GM18517 (cell line): Measurements from ENCODE around the gene MYADM.
"Not testable (repeated sequence)": the region's sequence is repeated elsewhere in the genome, so short reads cannot be mapped to it uniquely, and the experiment has no call there.

Experiments used
- ATAC-seq: cut with Tn5 transposase; IDR thresholded peaks from one replicate; pipeline ENCODE4 v1.9.1; 2021; ENCODE audit warnings: mild to moderate bottlenecking, moderate library complexity; ENCODE audit not compliant: unreplicated experiment

MYADM gene

DNA sequence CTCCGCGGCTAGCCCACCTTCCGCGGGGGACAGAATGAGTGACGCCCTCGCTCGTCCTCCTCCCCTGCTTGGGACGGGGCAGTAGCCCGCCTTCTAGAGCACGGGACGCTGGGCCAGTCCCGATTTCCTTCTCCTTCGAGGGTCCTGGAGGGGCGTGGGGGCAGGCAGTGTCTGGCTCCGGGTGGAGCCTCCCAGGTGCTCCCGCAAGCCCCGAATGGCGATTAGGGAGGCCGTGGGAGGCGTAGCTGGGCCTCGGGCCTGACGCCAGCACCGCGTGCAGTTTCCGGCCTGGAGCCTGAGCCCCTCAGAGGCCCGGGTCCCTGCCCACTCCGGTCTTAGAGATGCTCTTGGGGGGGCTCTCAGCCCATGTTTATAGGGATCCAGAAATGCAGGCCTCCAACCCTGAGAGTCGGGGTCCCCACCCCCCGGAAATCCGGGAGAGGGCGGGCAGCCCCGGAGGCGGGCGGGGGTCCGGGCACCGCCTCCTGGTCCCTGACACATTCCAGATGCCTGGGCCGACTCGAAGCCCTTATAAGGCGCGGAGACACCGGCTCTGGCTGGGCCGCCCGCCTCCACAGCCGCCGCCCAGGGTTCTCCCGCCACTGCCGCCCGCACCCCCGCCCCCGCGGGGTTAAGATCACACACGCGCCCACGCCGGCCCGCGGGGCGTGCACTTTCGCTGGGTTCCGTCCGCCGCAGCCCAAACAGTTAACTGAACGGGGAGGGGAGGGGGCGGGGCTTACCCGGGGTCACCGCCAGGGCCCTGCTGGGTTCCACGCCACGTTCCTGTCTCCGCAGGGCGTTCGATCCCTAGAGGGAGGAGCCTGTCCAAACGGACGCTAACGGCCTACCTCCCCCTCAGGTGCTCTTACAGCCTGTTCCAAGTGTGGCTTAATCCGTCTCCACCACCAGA is 1.5 kb downstream of the MYADM start:
- ATAC-seq = no peak

DNA sequence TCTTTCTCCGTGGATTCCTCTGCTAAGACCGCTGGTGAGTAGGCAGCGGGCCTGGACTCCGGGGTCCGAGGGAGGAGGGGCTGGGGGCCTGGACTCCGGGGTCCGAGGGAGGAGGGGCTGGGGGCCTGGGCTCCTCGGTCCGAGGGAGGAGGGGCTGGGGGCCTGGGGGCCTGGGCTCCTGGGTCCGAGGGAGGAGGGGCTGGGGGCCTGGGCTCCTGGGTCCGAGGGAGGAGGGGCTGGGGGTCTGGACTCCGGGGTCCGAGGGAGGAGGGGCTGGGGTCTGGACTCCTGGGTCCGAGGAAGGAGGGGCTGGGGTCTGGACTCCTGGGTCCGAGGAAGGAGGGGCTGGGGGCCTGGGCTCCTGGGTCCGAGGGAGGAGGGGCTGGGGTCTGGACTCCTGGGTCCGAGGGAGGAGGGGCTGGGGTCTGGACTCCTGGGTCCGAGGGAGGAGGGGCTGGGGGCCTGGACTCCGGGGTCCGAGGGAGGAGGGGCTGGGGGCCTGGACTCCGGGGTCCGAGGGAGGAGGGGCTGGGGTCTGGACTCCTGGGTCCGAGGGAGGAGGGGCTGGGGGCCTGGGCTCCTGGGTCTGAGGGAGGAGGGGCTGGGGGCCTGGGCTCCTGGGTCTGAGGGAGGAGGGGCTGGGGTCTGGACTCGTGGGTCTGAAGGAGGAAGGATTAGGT is 2.3 kb downstream of the MYADM start:
- not testable (repeated sequence) for ATAC-seq

DNA sequence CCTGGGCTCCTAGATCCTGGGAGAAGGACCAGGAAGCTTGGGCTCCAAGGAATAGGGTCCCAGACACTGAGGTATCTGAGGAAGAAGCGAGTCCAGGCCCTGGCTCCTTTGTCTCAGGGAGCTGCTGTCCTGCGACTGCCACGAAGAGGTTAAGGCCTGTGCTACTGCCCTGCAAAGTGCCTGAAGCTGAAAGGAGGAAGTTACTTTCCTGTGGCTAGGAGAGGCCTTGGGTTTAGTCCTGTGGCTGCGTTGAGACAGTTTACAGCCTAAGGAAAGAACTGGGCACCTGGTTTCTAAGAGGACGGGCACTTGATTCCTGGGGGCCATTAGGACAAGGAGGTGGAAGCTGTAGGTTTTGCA is 2.8 kb downstream of the MYADM start:
- no peak for ATAC-seq

DNA sequence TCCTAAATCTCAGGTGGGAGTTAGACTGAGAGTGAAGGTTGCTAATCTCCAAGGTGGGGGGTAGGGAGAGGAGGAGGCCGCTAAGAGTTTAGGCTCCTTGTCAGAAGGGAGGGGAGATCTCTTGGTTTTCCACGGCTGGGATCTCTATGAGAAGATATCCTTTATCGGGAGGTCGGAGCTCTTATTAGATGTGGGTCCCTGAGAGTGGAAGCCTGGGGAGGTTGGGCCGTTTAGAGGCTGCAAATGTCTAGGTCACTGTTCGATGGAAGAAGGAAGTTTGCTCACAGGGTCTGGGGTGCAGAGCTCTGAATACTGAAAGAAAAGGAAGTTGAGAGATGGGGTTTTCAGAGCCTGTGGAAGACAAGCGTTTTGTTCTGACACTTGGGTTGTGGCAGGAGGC is 3.8 kb downstream of the MYADM start:
- ATAC-seq = no peak

DNA sequence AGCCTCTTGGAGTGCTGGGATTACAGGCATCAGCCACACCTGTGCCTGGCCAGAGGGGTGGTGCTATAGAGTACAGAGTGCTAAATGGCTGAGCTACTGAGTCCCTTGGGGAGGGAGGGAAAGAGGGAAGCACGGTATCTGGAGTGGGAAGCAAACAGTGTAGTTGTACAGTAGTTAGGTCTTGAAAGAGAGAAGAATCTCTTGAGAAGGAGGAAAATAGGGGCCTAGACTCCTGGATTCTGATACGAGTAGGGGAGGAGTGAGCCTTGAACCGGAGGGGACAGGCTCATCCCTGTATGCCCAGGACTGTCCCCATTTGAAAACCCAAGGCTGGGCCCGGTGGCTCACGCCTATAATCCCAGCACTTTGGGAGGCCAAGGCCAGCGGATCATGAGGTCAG is 5.1 kb downstream of the MYADM start:
- ATAC-seq = no peak

DNA sequence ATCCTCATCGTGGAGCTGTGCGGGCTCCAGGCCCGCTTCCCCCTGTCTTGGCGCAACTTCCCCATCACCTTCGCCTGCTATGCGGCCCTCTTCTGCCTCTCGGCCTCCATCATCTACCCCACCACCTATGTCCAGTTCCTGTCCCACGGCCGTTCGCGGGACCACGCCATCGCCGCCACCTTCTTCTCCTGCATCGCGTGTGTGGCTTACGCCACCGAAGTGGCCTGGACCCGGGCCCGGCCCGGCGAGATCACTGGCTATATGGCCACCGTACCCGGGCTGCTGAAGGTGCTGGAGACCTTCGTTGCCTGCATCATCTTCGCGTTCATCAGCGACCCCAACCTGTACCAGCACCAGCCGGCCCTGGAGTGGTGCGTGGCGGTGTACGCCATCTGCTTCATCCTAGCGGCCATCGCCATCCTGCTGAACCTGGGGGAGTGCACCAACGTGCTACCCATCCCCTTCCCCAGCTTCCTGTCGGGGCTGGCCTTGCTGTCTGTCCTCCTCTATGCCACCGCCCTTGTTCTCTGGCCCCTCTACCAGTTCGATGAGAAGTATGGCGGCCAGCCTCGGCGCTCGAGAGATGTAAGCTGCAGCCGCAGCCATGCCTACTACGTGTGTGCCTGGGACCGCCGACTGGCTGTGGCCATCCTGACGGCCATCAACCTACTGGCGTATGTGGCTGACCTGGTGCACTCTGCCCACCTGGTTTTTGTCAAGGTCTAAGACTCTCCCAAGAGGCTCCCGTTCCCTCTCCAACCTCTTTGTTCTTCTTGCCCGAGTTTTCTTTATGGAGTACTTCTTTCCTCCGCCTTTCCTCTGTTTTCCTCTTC is 6.3 kb downstream of the MYADM start:
- ATAC-seq = no peak

DNA sequence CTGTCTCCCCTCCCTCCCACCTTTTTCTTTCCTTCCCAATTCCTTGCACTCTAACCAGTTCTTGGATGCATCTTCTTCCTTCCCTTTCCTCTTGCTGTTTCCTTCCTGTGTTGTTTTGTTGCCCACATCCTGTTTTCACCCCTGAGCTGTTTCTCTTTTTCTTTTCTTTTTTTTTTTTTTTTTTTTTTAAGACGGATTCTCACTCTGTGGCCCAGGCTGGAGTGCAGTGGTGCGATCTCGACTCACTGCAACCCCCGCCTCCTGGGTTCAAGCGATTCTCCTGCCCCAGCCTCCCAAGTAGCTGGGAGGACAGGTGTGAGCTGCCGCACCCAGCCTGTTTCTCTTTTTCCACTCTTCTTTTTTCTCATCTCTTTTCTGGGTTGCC is 6.9 kb downstream of the MYADM start:
- no peak for ATAC-seq

DNA sequence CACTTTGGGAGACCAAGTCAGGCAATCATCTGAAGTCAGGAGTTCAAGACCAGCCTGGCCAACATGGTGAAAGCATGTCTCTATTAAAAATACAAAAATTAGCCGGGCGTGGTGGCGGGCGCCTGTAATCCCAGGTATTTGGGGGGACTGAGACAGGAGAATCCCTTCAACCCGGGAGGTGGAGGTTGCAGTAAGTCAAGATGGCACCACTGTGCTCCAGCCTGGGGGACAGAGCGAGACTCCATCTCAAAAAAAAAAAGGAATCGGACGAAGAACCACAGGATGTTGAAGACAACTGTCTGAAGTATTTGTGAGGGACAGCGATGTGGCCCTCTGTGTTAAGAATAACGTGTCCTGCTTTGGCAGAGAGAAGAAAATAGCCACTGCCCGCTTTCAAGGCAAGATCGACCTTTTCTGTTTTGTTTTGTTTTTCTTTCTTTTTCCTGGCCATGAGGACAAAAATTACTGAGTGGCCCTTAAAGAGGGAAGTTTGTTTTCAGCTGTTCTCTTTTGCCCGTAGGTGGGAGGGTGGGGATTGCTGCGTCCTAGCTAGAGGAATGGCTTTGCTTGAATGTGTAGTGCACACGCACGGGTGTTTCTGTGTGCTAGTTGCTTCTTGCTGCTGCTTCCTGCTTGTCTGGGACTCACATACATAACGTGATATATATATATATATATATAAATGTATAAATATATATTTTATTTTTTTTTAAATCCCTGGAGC is 8.1 kb downstream of the MYADM start:
- no peak for ATAC-seq

DNA sequence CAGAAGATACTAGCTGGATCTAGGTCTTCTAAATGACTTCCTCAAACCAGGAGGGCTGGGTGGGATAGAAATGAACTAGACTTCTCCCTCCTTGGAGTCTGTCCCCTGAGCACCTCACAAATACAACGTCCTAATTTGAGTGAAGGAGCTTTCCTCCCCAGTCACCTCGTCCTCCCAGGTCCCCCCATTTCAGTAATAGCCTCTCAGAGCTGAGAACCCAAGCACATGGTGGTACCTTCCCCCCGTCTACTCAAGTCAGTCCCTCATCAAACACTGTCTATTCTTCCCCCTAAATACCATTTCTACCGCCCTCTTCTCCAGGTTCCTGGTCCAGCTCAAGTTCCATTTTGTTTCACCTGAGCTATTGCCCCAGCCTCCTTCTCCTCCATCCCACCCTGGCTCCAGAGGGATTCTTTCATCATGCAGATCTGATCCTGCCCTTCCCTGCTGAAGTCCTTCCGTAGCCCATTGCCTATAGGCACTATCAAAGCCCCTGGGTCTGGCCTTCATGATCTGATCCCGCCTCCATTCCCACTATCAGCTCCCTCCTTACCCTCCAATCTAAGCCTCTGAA is 9.1 kb downstream of the MYADM start:
- ATAC-seq = no peak

DNA sequence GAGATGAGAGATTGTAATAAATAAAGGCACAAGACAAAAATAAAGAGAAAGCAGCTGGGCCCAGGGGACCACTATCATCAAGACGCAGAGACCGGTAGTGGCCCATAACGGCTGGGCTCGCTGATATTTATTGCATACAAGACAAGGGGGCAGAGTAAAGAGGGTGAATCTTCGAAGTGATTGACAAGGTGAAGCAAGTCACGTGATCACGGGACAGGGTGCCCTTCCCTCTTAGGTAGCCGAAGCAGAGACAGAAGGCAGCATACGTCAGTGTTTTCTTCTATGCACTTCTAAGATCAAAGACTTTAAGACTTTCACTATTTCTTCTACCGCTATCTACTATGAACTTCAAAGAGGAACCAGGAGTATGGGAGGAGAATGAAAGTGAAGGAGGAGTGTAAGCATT is 9.7 kb downstream of the MYADM start:
- ATAC-seq = no peak

DNA sequence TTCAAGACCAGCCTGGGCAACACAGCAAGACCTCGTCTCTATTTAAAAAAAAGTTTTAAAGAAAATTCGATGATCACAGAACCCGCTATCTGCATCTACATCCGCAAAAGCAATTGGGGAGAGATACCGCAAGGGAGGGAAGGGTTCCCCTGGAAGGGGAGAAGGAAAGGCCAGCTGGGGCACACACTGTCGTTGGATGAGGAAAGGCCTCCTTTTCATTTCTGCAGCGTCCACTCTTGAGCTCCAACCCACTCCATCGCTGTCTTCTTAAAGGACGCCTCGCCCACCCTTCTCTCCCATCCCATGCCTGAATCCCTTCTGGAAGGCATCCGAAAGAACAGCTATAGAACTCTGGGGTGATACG is 11.1 kb downstream of the MYADM start:
- ATAC-seq = no peak

DNA sequence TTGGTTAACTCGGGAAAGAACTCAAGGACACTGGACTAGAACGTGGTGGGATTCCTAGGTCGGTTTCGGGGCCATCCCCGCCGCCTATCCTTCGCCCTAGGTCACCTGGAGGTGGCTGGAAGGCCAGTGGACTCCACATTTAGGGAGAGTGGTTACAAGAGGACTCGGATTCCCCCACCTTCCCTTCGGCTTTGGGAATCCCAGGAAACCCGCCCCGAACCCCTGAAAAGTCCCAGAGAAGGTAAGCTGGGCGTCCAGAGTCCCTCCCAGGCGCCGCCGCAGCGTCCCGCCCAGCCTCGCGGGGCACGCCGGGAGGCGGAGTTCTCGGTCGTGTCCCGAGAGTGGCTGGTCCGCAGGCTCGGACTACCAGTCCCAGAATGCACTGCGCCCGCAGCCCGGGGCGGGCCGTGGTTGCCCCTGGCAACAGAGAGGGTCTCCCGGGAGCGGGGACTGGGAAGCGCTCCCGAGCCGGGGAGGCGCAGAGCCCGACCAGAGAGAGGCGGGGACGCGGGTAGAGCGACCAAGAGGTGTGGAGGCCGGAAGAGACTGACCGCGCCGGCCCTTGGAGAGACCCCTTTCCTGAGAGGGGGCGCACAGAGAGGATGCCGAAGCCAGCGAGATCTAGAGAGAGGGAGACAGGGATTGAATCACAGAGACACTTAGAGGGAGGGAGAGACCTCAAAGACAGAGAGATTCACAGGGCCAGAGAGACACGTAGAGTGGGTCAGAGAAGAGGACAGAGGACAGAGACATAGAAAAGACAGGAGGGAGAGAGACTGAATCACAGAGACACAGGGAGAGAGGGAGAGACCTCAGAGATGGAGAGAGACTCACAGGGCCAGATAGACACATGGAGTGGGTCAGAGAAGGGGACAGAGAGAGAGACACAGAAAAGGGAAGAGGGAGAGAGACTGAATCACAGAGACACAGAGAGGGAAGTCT is 11.7 kb downstream of the MYADM start:
- ATAC-seq = peak; percentile 61

DNA sequence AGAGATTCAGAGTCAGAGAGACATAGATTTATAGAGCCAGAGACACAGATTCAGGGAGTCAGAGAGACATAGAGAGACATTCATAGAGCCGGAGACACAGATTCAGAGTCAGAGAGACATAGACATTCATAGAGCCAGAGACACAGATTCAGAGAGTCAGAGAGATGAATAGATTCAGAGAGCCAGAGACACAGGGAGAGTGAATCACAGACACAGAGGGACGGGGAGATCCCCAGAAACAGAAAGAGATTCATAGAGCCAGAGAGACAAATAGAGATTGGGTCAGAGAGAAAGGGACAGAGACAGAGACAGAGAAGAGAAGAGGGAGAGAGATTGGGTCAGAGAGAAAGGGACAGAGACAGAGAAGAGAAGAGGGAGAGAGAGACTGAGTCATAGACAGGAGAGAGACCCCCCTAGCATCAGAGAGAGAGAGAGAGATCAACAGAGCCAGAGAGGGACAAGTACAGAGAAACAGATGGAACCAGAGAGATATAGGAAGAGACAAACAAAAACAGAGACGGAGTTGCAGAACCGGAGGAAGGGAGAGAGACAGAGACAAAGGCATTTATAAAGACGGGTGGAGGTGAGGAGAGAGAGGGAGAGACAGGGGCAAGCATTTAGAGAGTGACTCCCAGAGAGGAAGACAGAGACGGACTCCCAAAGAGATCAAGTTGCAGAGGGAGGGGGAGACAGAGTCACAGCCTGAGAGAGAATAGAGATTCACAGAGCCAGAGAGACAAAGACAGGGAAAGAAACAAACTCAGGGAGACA is 13.2 kb downstream of the MYADM start:
- ATAC-seq = no peak

DNA sequence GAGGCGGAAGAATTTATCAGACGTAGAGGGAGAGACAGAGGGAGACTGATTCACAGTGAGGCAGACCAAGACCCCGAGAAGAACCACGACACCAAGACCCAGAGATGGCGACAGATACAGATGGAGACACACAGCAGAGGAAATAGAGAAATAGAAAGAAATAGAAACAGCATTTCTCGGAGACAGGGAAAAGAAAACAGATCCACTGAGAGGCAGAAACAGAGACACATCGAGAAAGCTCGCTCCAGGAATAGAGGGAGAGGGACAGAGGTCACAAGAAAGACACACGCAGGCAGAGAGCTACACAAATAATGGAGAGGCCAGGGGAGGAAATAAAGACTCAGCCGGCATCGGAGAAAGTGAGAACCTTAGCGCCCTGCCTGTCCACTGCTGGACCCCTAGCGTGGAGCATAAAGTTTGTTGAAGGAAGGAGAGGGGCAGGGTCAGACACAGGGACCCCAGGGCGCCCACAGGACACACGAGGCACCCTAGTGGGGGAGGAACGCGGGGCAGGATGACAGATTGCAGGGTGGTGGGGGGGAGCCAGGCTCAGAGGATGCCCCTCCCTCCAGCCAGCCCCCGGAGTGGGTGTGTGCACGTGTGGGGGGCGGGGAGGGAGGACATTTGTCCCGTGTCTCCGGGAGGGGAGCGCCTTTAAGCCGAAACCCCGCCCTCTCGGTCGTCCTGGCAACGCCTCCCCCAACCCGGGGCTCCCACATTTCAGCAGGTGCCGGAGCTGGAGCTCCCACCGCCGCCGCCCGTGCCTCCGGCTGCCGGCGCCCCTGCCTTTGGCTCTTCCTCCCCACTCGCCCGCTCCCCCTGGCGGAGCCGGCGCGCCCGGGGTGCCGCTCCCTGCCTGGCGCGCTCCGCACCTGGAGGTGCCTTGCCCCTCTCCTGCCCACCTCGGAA is 14.1 kb downstream of the MYADM start, which contains the start of gene PRKCG:
Gene PRKCG (plus strand): TSS at position 716 of the 909 bp plus-strand sequence. CDS start 298 bp downstream, outside the sequence.
- no peak for ATAC-seq

DNA sequence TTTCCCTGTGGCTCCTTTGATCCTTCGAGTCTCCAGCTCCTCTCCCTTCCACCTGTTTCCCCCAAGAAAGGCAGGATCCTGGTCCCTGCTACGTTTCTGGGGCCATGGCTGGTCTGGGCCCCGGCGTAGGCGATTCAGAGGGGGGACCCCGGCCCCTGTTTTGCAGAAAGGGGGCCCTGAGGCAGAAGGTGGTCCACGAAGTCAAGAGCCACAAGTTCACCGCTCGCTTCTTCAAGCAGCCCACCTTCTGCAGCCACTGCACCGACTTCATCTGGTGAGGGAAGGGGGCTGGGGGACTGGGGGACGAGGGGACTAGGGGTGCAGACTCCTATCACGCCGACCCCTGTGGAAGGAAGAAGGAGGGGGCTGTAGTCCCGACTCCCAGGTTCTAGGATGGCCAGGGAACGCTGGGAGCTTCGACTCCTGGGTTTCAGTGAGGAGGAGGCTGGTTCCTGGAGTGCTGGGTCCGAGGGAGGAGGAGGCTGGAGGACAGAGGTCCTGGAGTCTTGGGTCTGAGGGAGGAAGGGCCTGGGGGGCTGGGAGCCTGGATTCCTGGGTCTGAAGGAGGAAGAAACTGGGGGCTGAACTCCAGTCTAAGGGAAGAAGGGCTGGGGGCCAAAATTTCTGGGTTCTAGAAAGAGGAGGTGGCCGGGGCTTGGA is 14.8 kb downstream of the MYADM start:
- no peak for ATAC-seq

DNA sequence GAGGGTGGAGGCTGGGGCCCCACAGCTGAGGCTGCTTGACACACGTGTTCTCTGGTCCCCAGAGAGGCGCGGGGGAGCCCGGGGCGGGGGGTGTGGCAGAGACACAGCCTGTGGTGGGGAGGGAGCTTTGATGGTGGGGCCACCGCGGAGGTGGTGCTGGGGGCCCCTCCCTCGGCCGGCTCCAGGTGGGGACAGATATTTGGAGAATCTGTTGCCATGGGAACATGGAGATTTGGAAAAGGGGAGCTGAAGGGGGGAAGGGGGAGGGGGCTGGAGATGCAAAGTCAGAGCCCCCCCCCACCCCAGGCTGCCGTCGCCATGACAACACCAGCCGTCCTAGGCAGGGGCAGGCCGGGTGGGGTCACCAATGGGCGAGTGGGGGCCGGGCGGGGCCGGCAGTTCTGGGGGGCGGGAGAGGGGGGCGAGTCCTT is 15.6 kb downstream of the MYADM start:
- no peak for ATAC-seq

DNA sequence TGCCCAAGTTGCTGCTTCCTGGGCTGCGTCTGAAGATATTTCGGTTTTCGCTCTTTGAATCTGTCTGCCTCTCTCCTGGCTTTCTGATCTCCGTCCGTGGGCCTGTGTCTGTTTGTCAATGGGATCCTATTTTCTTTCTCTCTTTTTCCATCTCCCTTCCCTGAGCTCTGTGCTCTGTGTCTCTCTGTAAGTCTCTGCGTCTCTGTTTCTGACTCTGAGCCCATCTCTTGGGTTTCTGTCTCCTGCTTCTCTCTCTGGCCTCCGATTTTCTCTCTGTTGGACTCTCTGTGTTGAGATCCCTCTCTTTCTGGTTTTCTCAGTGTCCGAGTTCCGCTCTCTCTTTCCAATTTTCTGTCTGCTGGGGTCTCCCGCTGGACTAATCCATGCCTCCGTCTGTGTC is 16.1 kb downstream of the MYADM start:
- no peak for ATAC-seq
